Fibroblast of upper back skin (primary cell): Measurements from ENCODE around the gene MCF2L.
A peak's percentile ranks its signal among the peaks of the same experiment; 100 is the strongest.
"Not testable (repeated sequence)": the region's sequence is repeated elsewhere in the genome, so short reads cannot be mapped to it uniquely, and the experiment has no call there.

ENCODE experiments used
- DNase-seq: peaks from one replicate; pipeline ENCODE4 v3.0.0-alpha.2; 2013

Gene MCF2L

GRCh38 chr13:113086991-113087922 lies 118.2 kb downstream of the MCF2L start:
- no peak for DNase-seq

DNA sequence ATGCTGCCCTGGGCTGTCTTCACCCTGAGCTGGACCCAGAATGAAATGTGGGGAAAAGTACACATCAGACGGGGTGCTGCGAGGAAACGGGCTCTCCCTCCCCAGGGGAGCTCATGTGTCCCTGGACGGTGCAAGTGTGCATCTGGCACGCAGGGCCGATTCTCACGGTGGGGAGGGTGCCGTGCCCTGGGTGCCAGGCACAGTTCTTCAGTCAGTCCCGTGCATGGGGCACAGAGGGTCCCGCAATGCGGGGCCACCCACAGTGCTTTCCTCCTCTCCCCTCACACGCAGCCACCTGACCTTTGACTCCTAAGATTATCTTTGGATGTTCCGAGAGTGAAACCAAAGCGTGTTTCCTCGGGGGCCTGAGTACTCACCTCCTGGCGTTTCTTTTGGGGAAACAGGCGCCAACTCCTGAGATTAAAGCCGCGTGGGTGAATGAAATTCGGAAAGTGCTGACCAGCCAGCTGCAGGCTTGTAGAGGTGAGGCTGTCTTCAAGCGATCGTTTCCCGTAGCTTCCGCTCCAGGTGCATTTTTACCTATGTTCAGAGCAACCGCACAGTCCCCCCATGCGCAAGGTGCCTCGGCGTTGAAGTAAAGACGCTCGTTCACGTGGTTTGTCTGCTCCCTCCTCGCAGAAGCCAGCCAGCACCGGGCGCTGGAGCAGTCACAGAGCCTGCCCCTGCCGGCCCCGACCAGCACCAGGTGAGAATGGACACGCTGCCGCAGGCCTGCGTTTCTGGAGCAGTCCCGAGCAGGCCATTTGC lies 119.1 kb downstream of the MCF2L start:
- DNase-seq, result no peak

DNA sequence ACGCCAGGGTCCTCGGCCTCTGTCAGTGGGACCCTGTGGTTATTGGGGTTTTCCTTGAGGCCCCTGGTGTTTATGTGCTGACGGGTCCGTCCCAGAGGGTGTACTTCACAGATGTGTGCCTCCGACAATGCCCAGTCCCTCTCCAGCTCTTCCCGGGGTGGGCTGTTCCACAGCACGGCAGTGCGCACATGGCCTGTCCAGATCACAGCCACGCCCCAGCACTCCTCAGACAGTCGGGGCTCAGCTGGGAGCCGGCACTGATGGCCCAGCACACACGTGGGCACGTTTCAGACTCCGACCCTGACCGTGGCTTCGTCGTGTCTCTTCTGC lies 119.6 kb downstream of the MCF2L start:
- DNase-seq, result no peak

GRCh38 chr13:113089693-113090414 lies 120.8 kb downstream of the MCF2L start:
- no peak for DNase-seq

DNA sequence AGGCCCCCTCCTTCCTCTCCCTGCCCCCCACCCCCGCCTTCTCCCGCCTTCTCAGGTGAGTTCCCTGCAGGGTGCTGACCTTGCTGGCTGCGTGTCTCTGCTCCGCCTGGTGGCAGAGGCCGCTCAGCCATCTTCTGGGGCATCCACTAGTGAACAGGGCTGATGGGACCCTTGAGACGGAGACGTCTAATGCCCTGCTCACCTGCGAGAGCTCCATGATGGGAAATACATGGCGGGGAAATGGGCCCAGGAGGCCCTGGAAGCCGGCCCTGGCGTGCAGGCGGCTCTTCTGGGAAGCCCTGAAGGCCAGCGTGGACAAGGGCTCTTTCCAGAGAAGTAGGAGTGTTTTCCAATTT lies 121.4 kb downstream of the MCF2L start:
- DNase-seq, result no peak

GRCh38 chr13:113090806-113091205 lies 121.8 kb downstream of the MCF2L start:
- DNase-seq, result no peak

GRCh38 chr13:113091211-113091771 lies 122.3 kb downstream of the MCF2L start:
- DNase-seq, result no peak

DNA sequence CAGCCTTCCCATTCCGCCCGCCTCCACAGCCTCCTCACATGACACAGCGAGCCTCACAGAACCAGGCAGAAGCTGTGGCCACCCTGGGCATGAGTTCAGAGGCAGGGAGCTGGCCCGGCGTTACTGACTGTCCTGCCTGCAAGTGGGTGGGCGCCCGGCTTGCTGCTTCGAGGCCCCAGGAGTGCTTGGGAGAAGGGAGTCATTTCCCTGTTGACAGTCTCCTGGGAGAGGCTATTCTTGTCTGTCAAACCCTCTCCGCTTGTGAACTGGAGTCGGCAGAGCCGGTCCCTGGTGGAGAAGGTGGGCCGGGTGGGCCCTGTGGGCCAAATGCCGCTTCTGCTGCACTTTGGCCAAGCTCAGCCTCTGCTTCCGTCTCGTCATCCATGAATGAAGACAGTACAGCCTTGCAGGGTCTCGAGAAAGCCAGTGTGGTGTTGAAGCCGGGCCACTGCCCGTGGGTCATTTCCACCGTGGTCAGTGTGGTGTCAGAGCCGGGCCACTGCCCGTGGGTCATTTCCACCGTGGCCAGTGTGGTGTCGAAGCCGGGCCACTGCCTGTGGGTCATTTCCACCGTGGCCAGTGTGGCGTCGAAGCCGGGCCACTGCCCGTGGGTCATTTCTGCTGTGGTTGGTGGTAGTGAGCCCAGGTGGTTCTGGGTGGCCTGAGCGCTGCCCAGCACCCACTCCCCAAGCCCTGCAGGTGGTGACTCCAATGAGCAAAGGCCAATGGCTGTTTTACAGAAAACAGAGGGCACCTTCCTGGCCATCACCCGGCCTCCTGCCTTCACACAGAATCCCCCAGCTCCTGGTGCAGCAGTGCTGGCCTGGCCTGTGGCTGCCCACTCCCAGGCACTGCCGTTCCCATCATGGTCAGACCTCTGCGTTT lies 123.1 kb downstream of the MCF2L start:
- no peak for DNase-seq

- DNase-seq, result no peak
Observed at GRCh38 chr13:113092776-113093579, 124.0 kb downstream of the MCF2L start.

GRCh38 chr13:113093580-113094409 lies 124.8 kb downstream of the MCF2L start:
- no peak for DNase-seq

DNA sequence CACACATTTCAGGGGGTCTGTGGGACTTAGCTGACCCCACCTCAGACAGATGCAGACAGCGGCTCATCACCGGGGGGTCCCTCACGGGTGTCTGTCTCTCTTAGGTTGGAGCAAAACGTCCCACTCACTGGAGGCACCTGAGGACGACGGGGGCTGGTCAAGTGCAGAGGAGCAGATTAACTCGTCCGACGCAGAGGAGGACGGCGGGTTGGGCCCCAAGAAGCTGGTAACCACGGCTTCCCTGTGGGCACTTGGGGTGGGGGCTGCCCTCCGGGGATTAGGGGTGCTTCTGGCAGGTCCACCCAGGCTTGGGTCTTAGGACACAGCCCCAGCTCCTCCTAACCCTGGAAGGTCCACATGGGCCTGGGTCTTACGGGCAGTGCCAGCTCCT lies 125.4 kb downstream of the MCF2L start:
- DNase-seq, result no peak

GRCh38 chr13:113095146-113096051 lies 126.4 kb downstream of the MCF2L start:
- DNase-seq, result no peak

- no peak for DNase-seq
Observed at GRCh38 chr13:113096052-113096744, 127.2 kb downstream of the MCF2L start.

- no peak for DNase-seq
Observed at GRCh38 chr13:113096745-113097305, 127.8 kb downstream of the MCF2L start.

GRCh38 chr13:113097651-113098050 lies 128.6 kb downstream of the MCF2L start:
- DNase-seq, result no peak

DNA sequence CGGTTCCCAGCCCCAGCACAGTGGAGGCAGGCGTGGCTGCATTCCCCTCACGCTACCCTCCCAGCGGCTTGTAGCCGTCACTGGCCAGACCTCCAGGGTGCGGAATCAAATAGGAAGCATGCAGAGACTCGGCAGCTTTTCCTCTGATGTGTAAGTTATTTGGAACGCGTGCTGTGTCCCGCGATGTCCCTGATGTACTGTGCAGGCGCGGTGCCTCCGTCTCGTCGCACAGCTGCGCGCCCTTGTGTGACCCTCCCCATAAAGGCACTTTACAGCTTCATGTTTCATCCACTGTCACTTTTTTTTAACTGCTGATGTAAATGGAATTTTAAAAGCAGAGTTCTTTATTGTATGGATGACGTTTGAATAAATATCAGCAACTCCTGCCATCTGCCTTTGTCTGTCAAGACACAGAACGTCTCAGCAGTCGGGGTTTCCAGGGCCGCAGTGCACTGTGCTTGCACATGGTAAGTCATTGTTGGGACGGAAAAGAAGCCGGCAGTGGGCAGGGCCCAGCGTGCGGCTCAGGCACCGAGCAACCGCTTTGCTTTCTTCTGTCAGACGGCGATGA lies 129.2 kb downstream of the MCF2L start:
- peak; percentile 59 for DNase-seq

DNA sequence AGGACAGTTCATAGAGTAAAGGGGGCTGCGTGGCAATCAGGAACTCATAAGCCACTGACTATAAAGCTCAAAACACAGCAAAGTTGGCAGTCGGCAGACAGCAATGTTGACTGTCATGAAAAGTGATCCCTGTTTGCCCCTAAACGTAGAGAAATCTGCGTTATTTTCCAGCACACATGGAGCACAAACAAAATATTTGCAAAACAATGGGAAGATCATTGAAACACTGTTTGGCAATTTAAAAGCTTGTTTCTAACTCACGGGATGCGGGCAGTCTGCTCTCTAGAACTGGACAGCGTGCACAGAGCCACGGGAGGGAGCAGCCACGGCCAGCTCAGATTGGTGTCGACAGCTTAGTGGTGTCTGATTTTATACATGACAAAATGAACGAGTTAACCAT lies 130.1 kb downstream of the MCF2L start:
- DNase-seq, result no peak

DNA sequence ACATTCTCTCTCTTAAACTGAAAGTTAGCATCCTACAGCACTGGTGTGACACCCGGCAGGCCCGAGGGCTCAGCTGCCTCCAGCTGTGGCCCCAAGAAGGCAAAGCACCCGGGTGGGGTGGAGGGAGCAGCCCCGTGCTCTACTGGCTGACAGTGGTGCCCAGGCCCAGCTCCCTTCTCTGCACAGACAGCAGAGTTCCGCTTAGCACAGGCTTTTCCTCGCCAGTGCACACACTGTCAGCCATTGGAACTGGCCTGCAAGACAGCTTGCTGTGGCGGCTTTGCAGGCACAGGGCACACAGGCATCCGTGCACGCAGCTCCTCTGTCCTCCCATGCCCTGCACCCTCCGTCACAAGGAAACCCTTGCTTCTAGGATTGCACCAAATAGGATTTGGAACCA lies 133.3 kb downstream of the MCF2L start:
- not testable (repeated sequence) for DNase-seq
